KMS-11 (cell line): ENCODE data around the gene TFDP2.

Source experiments
- H2AFZ ChIP-seq: fragments of 200-600 bp; sonication (generic); 2 replicates; pipeline ENCODE4 v1.6.1; 2016; ENCODE audit warnings: antibody characterized with exemption, mixed run types, low read depth
- H3K27ac ChIP-seq: fragments of 200-600 bp; sonication (generic); 2 replicates; pipeline ENCODE4 v1.6.1; 2016; ENCODE audit warnings: mild to moderate bottlenecking, mixed run types
- H3K27me3 ChIP-seq: fragments of 200-600 bp; sonication (generic); 2 replicates; pipeline ENCODE4 v1.6.1; 2017; ENCODE audit warnings: mild to moderate bottlenecking, low read depth, mixed run types, moderate library complexity; ENCODE audit not compliant: insufficient read depth
- H3K36me3 ChIP-seq: fragments of 200-600 bp; sonication (generic); 2 replicates; pipeline ENCODE4 v1.6.1; 2017; ENCODE audit warnings: mild to moderate bottlenecking, mixed run types; ENCODE audit not compliant: insufficient read depth
- H3K4me1 ChIP-seq: fragments of 200-600 bp; sonication (generic); 2 replicates; pipeline ENCODE4 v1.6.1; 2016; ENCODE audit warnings: mild to moderate bottlenecking, low read depth, mixed run types; ENCODE audit not compliant: poor library complexity, severe bottlenecking
- H3K4me2 ChIP-seq: fragments of 200-600 bp; sonication (generic); 2 replicates; pipeline ENCODE4 v1.7.0; 2016; ENCODE audit warnings: mild to moderate bottlenecking, mixed run types
- H3K4me3 ChIP-seq: fragments of 200-600 bp; sonication (generic); IDR thresholded peaks from 2 replicates; pipeline ENCODE4 v1.6.1; 2017; ENCODE audit warnings: low read depth, low read length, mixed read lengths; ENCODE audit not compliant: insufficient read depth
- H3K79me2 ChIP-seq: fragments of 200-600 bp; sonication (generic); 2 replicates; pipeline ENCODE4 v1.6.1; 2016; ENCODE audit warnings: low read depth, mixed run types; ENCODE audit not compliant: insufficient read depth
- H3K9ac ChIP-seq: fragments of 200-600 bp; sonication (generic); 2 replicates; pipeline ENCODE4 v1.6.1; 2016; ENCODE audit warnings: mild to moderate bottlenecking, mixed run types
- H4K20me1 ChIP-seq: fragments of 200-600 bp; sonication (generic); 2 replicates; pipeline ENCODE4 v1.6.1; 2016; ENCODE audit warnings: mild to moderate bottlenecking, mixed run types; ENCODE audit not compliant: insufficient read depth
- CTCF ChIP-seq: fragments of 200-600 bp; sonication (generic); conservative IDR thresholded peaks from 2 replicates; pipeline ENCODE4 v1.6.1; 2017; ENCODE audit warnings: low read depth, mild to moderate bottlenecking, antibody characterized with exemption, low read length, moderate library complexity, mixed read lengths

Gene TFDP2

GRCh38 chr3:141949399-141949798, 199.9 kb downstream of the TFDP2 start:
- H3K36me3 ChIP-seq = no peaks in the 10 kb centered on the region
- H3K9ac ChIP-seq = no peak overlapping the region
- no peaks in the 10 kb centered on the region for H3K27me3 ChIP-seq
- no peaks in the 10 kb centered on the region for H4K20me1 ChIP-seq
- no peak for TF ChIP-seq CTCF
- H3K27ac ChIP-seq = no peak overlapping the region
- H3K4me2 ChIP-seq = no peak overlapping the region
- no peaks in the 10 kb centered on the region for H3K79me2 ChIP-seq
- peaks cover 3% of the 10 kb centered on the region for H3K4me1 ChIP-seq
- H2AFZ ChIP-seq = no peak overlapping the region
- H3K4me3 ChIP-seq = no peak overlapping the region

- TF ChIP-seq CTCF = no peak
- no peaks in the 10 kb centered on the region for H3K79me2 ChIP-seq
- no peaks in the 10 kb centered on the region for H3K27me3 ChIP-seq
- H3K36me3 ChIP-seq = no peaks in the 10 kb centered on the region
- no peak overlapping the region for H3K27ac ChIP-seq
- H3K4me2 ChIP-seq = no peak overlapping the region
- H4K20me1 ChIP-seq = no peaks in the 10 kb centered on the region
- H3K4me3 ChIP-seq = no peak overlapping the region
- H3K4me1 ChIP-seq = no peaks in the 10 kb centered on the region
- H2AFZ ChIP-seq = no peak overlapping the region
- no peak overlapping the region for H3K9ac ChIP-seq
Observed at GRCh38 chr3:141945726-141946485, 203.4 kb downstream of the TFDP2 start.

- Histone ChIP-seq H3K4me1 (no peaks in the 10 kb centered on the region), H3K27ac (no peak overlapping the region), H4K20me1 (no peaks in the 10 kb centered on the region), H3K79me2 (no peaks in the 10 kb centered on the region), H3K36me3 (no peaks in the 10 kb centered on the region), H2AFZ (no peak overlapping the region), H3K4me3 (no peak overlapping the region), H3K27me3 (no peaks in the 10 kb centered on the region), H3K9ac (no peak overlapping the region), H3K4me2 (no peak overlapping the region)
- no peak for TF ChIP-seq CTCF
Observed at GRCh38 chr3:141942006-141942405, 207.3 kb downstream of the TFDP2 start.

DNA sequence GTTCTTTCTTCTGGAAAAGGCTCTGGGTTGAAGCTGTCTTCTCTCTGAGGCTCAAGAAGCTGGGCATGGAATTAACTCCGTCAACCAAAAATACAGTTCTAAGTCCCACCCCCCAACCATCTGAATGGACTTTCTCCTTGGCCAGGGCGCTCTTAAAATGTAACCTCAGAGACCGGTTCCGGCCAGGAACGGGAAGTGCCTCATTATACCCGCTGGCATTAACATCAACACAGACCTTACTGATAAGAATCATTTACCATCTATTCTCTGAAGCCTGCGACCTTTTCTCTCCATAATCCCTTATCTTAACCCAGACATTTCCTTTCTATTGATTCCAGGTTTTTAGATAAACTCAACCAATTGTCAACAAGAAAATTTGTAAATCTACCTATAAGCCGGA, 208.3 kb downstream of the TFDP2 start:
- no peak for TF ChIP-seq CTCF
- no peak overlapping the region for H3K4me2 ChIP-seq
- H2AFZ ChIP-seq = no peak overlapping the region
- H3K27me3 ChIP-seq = no peaks in the 10 kb centered on the region
- H3K27ac ChIP-seq = no peak overlapping the region
- H3K4me1 ChIP-seq = no peaks in the 10 kb centered on the region
- no peak overlapping the region for H3K9ac ChIP-seq
- H3K36me3 ChIP-seq = no peaks in the 10 kb centered on the region
- no peaks in the 10 kb centered on the region for H3K79me2 ChIP-seq
- H3K4me3 ChIP-seq = no peak overlapping the region
- H4K20me1 ChIP-seq = no peaks in the 10 kb centered on the region
